ENCODE results near the gene RNASEH2A. TPM values are rescaled to one million over a fixed set of nuclear protein-coding genes. Genes with fewer than 3 reads are reported as not detected.

RNASEH2A gene
- total RNA-seq, 4 donors from 2014 or later, result 2.7 to 17.5 (median 4.0) TPM; not detected in 1

DNA sequence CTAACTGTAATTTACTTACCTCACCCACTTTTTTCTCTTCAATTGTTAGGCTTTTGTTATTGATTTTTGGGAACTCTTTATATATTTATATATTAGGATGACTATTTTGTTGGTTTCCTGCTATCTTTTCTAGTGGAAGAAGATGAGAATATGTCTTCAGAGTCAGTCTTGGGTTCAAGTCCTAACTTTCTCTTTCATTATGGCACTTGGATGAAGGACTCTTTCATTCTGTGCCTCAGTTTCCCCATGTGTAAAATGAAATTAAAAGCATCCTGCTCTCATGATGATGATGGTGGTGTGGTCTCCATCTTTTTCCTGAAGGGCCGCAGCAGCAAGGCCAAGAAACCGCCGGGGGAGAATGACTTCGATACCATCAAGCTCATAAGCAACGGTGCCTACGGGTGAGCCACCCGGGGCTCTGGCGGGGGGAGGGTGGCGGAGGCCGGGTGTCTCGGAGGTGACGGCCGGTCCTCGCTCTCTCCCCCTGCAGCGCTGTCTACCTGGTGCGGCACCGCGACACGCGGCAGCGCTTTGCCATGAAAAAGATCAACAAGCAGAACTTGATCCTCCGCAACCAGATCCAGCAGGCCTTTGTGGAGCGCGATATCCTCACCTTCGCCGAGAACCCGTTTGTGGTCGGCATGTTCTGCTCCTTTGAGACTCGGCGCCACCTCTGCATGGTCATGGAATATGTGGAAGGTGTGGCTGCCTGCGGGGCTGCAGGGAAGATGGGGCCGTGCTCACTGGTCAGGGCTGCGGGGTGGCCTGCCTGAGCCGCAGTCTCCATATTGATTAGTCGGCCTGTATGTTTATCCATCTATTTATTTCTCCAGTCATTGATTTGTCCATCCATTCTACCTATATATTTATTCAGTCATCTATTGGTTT, 51.9 kb downstream of the RNASEH2A start:
- WGBS, 2 donors (ENCODE audit: low coverage in 1 of 2), result 94% methylated on average over 35 of the region's 35 CpGs; no CpG with 5 or more reads in 1 of the 2 donors
- intact Hi-C loops (cut with DNase I; ENCODE audit: low total_unique reads), result no loop called here
- no peak for DNase-seq
- no peaks in the 10 kb centered on the region for H3K27me3 ChIP-seq
- no peak overlapping the region for H3K4me3 ChIP-seq
- TF ChIP-seq POLR2A (IDR thresholded peaks at IDR 0.05) (no peak), POLR2AphosphoS5 (IDR thresholded peaks at IDR 0.05) (no peak), EP300 (IDR thresholded peaks at IDR 0.05; ENCODE audit: low read depth) (no peak)
- TF ChIP-seq, protein P1, sequence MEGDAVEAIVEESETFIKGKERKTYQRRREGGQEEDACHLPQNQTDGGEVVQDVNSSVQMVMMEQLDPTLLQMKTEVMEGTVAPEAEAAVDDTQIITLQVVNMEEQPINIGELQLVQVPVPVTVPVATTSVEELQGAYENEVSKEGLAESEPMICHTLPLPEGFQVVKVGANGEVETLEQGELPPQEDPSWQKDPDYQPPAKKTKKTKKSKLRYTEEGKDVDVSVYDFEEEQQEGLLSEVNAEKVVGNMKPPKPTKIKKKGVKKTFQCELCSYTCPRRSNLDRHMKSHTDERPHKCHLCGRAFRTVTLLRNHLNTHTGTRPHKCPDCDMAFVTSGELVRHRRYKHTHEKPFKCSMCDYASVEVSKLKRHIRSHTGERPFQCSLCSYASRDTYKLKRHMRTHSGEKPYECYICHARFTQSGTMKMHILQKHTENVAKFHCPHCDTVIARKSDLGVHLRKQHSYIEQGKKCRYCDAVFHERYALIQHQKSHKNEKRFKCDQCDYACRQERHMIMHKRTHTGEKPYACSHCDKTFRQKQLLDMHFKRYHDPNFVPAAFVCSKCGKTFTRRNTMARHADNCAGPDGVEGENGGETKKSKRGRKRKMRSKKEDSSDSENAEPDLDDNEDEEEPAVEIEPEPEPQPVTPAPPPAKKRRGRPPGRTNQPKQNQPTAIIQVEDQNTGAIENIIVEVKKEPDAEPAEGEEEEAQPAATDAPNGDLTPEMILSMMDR (IDR thresholded peaks at IDR 0.05), result no peak
- no peaks in the 10 kb centered on the region for H3K36me3 ChIP-seq
- in situ Hi-C loops (cut with MboI; ENCODE audit: low pct_ligation_motif_present in 1 of 4, low pct_unique_long_range_greater_than_20kb in 1 of 4, low sequenced_read_pairs in 3 of 4), result no loop called here
- no peak overlapping the region for H3K27ac ChIP-seq
- H3K9me3 ChIP-seq, result no peaks in the 10 kb centered on the region
- H3K4me1 ChIP-seq, result no peaks in the 10 kb centered on the region

DNA sequence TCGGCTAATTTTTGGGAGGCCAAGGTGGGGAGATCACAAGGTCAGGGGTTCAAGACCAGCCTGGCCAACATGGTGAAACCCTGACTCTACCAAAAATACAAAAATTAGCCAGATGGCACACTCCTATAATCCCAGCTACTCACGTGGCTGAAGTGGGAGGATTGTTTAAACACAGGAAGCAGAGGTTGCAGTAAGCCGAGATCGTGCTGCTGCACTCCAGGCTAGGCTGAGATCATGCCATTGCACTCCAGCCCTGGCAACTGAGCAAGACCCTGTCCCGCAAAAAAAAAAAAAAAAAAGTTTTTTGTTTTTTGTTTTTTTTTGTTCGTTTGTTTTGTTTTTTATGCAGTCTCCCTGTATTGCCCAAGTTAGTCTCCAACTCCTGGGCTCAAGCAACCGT, 53.2 kb downstream of the RNASEH2A start:
- Histone ChIP-seq H3K36me3 (no peaks in the 10 kb centered on the region), H3K4me3 (no peak overlapping the region), H3K27me3 (no peaks in the 10 kb centered on the region), H3K4me1 (no peaks in the 10 kb centered on the region), H3K27ac (no peak overlapping the region), H3K9me3 (no peaks in the 10 kb centered on the region)
- in situ Hi-C loops (cut with MboI; ENCODE audit: low pct_ligation_motif_present in 1 of 4, low pct_unique_long_range_greater_than_20kb in 1 of 4, low sequenced_read_pairs in 3 of 4) (no loop called here), intact Hi-C loops (cut with DNase I; ENCODE audit: low total_unique reads) (no loop called here)
- no peak for DNase-seq
- 54 to 76% methylated on average over 3 to 7 of the region's 7 CpGs for WGBS, 2 donors (ENCODE audit: low coverage in 1 of 2)
- TF ChIP-seq EP300 (IDR thresholded peaks at IDR 0.05; ENCODE audit: low read depth) (no peak), POLR2AphosphoS5 (IDR thresholded peaks at IDR 0.05) (no peak), POLR2A (IDR thresholded peaks at IDR 0.05) (no peak)
- TF ChIP-seq, protein P1 (IDR thresholded peaks at IDR 0.05), result no peak

Small RNA genes within 50 kb of the gene (small RNA-seq; reads per million reads assigned to genes)
- gene MIR5684 (0 to 0.14 (median 0) reads per million in 4 donors), gene MIR6794 (0 reads per million in 4 donors)

Other genes with a start within 250 kb of the RNASEH2A start
- 10 to 100 TPM in 2 of 4 donors, 1 to 10 TPM in 2; 6.7 to 54.9 (median 10.8) TPM for gene ZNF490, start 195.8 kb upstream of the RNASEH2A start, total RNA-seq
- 10 to 100 TPM; 17.5 to 83.0 (median 24.9) TPM for gene ZNF791, start 195.7 kb upstream of the RNASEH2A start, total RNA-seq
- gene MAN2B1, start 139.8 kb upstream of the RNASEH2A start, total RNA-seq, result 100 to 1,000 TPM in 1 of 4 donors, 10 to 100 TPM in 3; 52.4 to 272 (median 70.1) TPM
- 10 to 100 TPM in 1 of 4 donors, 1 to 10 TPM in 2, not detected in 1; 7.6 to 36.3 (median 9.4) TPM for gene WDR83, start 139.8 kb upstream of the RNASEH2A start, total RNA-seq
- 100 to 1,000 TPM; 117 to 139 (median 128) TPM for gene DHPS, start 124.7 kb upstream of the RNASEH2A start, total RNA-seq
- gene GNG14, start 118.6 kb upstream of the RNASEH2A start, total RNA-seq, result not detected
- 1 to 10 TPM; 3.2 to 8.1 (median 4.9) TPM for gene FBXW9, start 110.0 kb upstream of the RNASEH2A start, total RNA-seq
- 100 to 1,000 TPM in 1 of 4 donors, 10 to 100 TPM in 3; 39.2 to 128 (median 62.7) TPM for gene TNPO2, start 82.7 kb upstream of the RNASEH2A start, total RNA-seq
- 100 to 1,000 TPM; 295 to 760 (median 327) TPM for gene TRIR, start 71.9 kb upstream of the RNASEH2A start, total RNA-seq
- gene GET3, start 69.1 kb upstream of the RNASEH2A start, total RNA-seq, result 10 to 100 TPM; 18.3 to 75.2 (median 43.6) TPM
- gene BEST2, start 54.8 kb upstream of the RNASEH2A start, total RNA-seq, result 100 to 1,000 TPM; 121 to 325 (median 141) TPM
- gene HOOK2, start 31.0 kb upstream of the RNASEH2A start, total RNA-seq, result 100 to 1,000 TPM; 138 to 387 (median 215) TPM
- 100 to 1,000 TPM; 386 to 857 (median 664) TPM for gene JUNB, start 15.1 kb upstream of the RNASEH2A start, total RNA-seq
- gene PRDX2, start 4.8 kb upstream of the RNASEH2A start, total RNA-seq, result 100 to 1,000 TPM; 172 to 357 (median 198) TPM
- 1 to 10 TPM in 1 of 4 donors, not detected in 3; 1.6 TPM for gene THSD8, start 4.5 kb upstream of the RNASEH2A start, total RNA-seq
- not detected for gene RTBDN, start 28.0 kb downstream of the RNASEH2A start, total RNA-seq
- gene MAST1, start 31.9 kb downstream of the RNASEH2A start, total RNA-seq, result 1 to 10 TPM in 1 of 4 donors, under 1 TPM in 2, not detected in 1; 0.64 to 2.4 (median 0.82) TPM
- 10 to 100 TPM; 24.6 to 34.4 (median 34.4) TPM for gene DNASE2, start 74.9 kb downstream of the RNASEH2A start, total RNA-seq
- gene KLF1, start 80.6 kb downstream of the RNASEH2A start, total RNA-seq, result under 1 TPM in 1 of 4 donors, not detected in 3; 0.32 TPM
- 10 to 100 TPM in 3 of 4 donors, 1 to 10 TPM in 1; 1.9 to 43.4 (median 33.2) TPM for gene GCDH, start 84.6 kb downstream of the RNASEH2A start, total RNA-seq
- under 1 TPM in 1 of 4 donors, not detected in 3; 0.68 TPM for gene SYCE2, start 112.7 kb downstream of the RNASEH2A start, total RNA-seq
- gene FARSA, start 127.1 kb downstream of the RNASEH2A start, total RNA-seq, result 10 to 100 TPM; 18.0 to 40.8 (median 32.6) TPM
- gene CALR, start 132.0 kb downstream of the RNASEH2A start, total RNA-seq, result 100 to 1,000 TPM; 181 to 444 (median 317) TPM
- 10 to 100 TPM; 57.9 to 87.9 (median 75.9) TPM for gene RAD23A, start 139.3 kb downstream of the RNASEH2A start, total RNA-seq
- gene GADD45GIP1, start 150.6 kb downstream of the RNASEH2A start, total RNA-seq, result 10 to 100 TPM; 28.6 to 55.0 (median 33.6) TPM
- under 1 TPM in 2 of 4 donors, not detected in 2; 0.27 to 0.32 TPM for gene DAND5, start 163.0 kb downstream of the RNASEH2A start, total RNA-seq
- gene NFIX, start 188.9 kb downstream of the RNASEH2A start, total RNA-seq, result 10 to 100 TPM; 25.4 to 53.1 (median 29.3) TPM